Measurements from ENCODE around the gene ADARB2.

Gene ADARB2

DNA sequence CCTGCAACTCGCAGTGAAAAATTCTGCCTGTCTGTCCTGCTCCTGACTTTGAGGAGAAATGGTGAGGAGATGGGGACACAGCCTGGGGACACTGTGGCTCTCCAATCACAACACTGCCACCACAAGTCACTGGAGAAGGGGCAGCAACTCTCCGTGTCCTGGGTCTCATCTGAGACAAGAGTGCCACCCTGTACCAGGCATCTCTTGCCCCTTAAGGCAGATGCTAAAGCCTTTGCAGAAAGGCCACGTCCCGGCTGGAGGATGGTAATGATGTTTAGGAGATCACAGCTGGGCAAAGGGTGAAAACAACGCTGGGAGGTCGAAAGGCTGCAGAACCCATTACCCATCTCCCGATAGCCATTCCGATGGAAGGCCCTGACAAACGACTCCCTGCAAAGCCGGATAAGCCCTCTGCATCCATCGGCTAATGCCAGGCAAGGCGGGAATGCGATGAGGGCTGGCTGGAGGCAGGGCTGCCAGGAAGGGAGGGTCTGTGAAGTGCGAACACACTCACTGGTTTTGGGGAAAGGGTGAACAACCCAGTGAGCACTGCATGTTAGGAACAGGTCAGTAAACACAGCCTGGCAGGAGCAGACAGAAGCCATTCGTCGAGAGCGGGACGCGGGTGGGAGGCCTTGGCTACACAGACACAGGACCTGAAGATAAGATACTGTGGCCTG is 190.8 kb downstream of the ADARB2 start:
- TF ChIP-seq ARNT (IDR thresholded peaks at IDR 0.05): no peak
- no peak for TF ChIP-seq NFRKB (IDR thresholded peaks at IDR 0.05)
- no peak for TF ChIP-seq FOXA1 (IDR thresholded peaks at IDR 0.05)
- TF ChIP-seq FOXM1 (IDR thresholded peaks at IDR 0.05; ENCODE audit: borderline replicate concordance): no peak
- no peak for TF ChIP-seq SP1 (IDR thresholded peaks at IDR 0.05)
- no peak for TF ChIP-seq CTBP1 (IDR thresholded peaks at IDR 0.05; ENCODE audit: borderline replicate concordance)
- TF ChIP-seq, protein P1, sequence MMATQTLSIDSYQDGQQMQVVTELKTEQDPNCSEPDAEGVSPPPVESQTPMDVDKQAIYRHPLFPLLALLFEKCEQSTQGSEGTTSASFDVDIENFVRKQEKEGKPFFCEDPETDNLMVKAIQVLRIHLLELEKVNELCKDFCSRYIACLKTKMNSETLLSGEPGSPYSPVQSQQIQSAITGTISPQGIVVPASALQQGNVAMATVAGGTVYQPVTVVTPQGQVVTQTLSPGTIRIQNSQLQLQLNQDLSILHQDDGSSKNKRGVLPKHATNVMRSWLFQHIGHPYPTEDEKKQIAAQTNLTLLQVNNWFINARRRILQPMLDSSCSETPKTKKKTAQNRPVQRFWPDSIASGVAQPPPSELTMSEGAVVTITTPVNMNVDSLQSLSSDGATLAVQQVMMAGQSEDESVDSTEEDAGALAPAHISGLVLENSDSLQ (IDR thresholded peaks at IDR 0.05): no peak
- no peak for TF ChIP-seq ELF4 (IDR thresholded peaks at IDR 0.05)
- no peak for TF ChIP-seq ZNF384 (IDR thresholded peaks at IDR 0.05)
- no peak for TF ChIP-seq LEF1 (IDR thresholded peaks at IDR 0.05; ENCODE audit: borderline replicate concordance)
- no peak for TF ChIP-seq HDGF (IDR thresholded peaks at IDR 0.05; ENCODE audit: borderline replicate concordance)
- TF ChIP-seq FOXK2 (IDR thresholded peaks at IDR 0.05): no peak
- no peak for TF ChIP-seq L3MBTL2 (conservative IDR thresholded peaks at IDR 0.05)
- TF ChIP-seq BHLHE40 (IDR thresholded peaks at IDR 0.05; ENCODE audit: borderline replicate concordance): no peak
- no peak for TF ChIP-seq SUZ12 (IDR thresholded peaks at IDR 0.05)
- no peak for TF ChIP-seq TARDBP (IDR thresholded peaks at IDR 0.05)
- POLR2A ChIA-PET: no interaction called here
- CTCF ChIA-PET: interaction anchor here (0.7 kb wide), 1 partner anchor 20 kb away, joined by 3 read pairs; no protein-coding TSS in a partner anchor
- no peak for DNase-seq (ENCODE audit: extremely low spot score)

DNA sequence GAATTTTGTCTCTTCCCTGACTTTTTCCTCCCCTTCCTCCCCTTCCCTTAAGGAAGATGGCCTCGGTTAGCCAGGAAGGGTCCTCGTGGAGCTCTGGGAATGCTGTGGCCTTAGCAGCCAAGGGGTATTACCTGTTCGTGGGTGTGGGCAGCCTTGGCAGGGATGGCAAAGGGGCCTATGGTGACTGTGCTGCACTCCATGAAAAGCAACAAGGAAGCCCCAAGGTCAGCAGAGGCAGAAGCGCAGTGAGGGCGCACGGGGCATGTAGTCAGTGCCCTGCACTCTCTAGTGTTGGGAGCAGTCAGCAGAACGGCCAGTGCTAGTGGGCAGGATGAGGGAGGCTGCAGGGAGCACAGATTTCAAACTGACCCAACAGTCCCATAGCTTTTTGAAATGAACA is 191.8 kb downstream of the ADARB2 start:
- DNase-seq (ENCODE audit: extremely low spot score): no peak
- TF ChIP-seq SP1 (IDR thresholded peaks at IDR 0.05): no peak
- TF ChIP-seq SUZ12 (IDR thresholded peaks at IDR 0.05): no peak
- TF ChIP-seq L3MBTL2 (conservative IDR thresholded peaks at IDR 0.05): no peak
- no peak for TF ChIP-seq NFRKB (IDR thresholded peaks at IDR 0.05)
- TF ChIP-seq FOXM1 (IDR thresholded peaks at IDR 0.05; ENCODE audit: borderline replicate concordance): no peak
- TF ChIP-seq CTBP1 (IDR thresholded peaks at IDR 0.05; ENCODE audit: borderline replicate concordance): no peak
- TF ChIP-seq LEF1 (IDR thresholded peaks at IDR 0.05; ENCODE audit: borderline replicate concordance): no peak
- POLR2A ChIA-PET: no interaction called here
- CTCF ChIA-PET: interaction anchor here (0.7 to 0.8 kb wide), 2 partner anchors 9 to 21 kb away, joined by 3 read pairs; no protein-coding TSS in a partner anchor

DNA sequence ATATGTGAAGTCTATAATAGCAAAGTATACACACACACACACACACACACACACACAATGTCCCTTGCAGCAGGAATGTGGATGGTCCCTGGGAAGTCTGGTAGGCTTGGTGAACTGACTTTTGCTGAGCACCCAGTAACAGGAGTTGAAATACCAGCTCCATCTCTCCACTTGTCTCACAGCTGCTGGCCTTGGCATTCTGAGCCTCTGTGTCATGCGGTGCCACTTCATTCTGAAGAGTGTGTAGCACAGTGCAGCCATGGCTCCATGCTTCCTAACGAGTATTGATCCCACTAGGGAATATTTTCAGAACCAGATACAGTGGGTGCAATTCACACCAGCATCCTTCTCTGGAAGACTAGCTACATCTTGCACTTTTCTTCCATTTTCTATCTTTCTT is 192.4 kb downstream of the ADARB2 start:
- ChIA-PET CTCF (interaction anchor here (0.8 kb wide), 1 partner anchor 9 kb away, joined by 3 read pairs; no protein-coding TSS in a partner anchor), POLR2A (no interaction called here)
- no peak for DNase-seq (ENCODE audit: extremely low spot score)
- TF ChIP-seq FOXA1 (IDR thresholded peaks at IDR 0.05) (no peak), LEF1 (IDR thresholded peaks at IDR 0.05; ENCODE audit: borderline replicate concordance) (no peak), NFRKB (IDR thresholded peaks at IDR 0.05) (no peak), L3MBTL2 (conservative IDR thresholded peaks at IDR 0.05) (no peak), ZNF384 (IDR thresholded peaks at IDR 0.05) (no peak), SUZ12 (IDR thresholded peaks at IDR 0.05) (no peak), ELF4 (IDR thresholded peaks at IDR 0.05) (no peak), SP1 (IDR thresholded peaks at IDR 0.05) (no peak), TARDBP (IDR thresholded peaks at IDR 0.05) (no peak), FOXM1 (IDR thresholded peaks at IDR 0.05; ENCODE audit: borderline replicate concordance) (no peak), CTBP1 (IDR thresholded peaks at IDR 0.05; ENCODE audit: borderline replicate concordance) (no peak), FOXK2 (IDR thresholded peaks at IDR 0.05) (no peak), BHLHE40 (IDR thresholded peaks at IDR 0.05; ENCODE audit: borderline replicate concordance) (no peak), ARNT (IDR thresholded peaks at IDR 0.05) (no peak), HDGF (IDR thresholded peaks at IDR 0.05; ENCODE audit: borderline replicate concordance) (no peak)
- TF ChIP-seq, protein P1 (IDR thresholded peaks at IDR 0.05): no peak

DNA sequence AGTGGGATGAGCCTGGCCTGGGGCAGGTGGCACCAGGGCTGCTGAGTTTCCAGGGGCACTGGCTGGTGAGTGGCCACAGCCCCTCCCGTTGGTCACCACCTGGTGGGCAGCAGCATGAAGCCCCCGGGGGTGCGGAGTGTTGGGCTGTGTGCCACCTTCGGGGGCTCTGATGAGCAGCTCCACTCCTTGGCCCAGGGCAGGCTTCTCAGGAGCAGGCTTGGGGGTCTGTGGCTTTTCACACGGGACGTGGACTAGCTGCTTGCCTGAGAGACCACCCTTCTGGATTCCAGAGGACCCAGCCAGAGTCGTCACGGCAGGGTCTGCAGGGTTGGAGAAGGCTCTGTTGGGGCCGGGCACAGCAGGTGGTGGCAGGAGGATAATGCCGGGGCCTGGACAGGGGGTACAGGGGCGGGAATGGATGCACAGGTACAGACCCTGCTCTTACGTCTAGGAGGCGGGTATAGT is 193.1 kb downstream of the ADARB2 start:
- POLR2A ChIA-PET: no interaction called here
- CTCF ChIA-PET: no interaction called here
- TF ChIP-seq FOXM1 (IDR thresholded peaks at IDR 0.05; ENCODE audit: borderline replicate concordance): no peak
- TF ChIP-seq, protein P1 (IDR thresholded peaks at IDR 0.05): no peak
- no peak for TF ChIP-seq SUZ12 (IDR thresholded peaks at IDR 0.05)
- TF ChIP-seq FOXA1 (IDR thresholded peaks at IDR 0.05): no peak
- no peak for TF ChIP-seq FOXK2 (IDR thresholded peaks at IDR 0.05)
- TF ChIP-seq ELF4 (IDR thresholded peaks at IDR 0.05): no peak
- no peak for TF ChIP-seq L3MBTL2 (conservative IDR thresholded peaks at IDR 0.05)
- DNase-seq (ENCODE audit: extremely low spot score): no peak

DNA sequence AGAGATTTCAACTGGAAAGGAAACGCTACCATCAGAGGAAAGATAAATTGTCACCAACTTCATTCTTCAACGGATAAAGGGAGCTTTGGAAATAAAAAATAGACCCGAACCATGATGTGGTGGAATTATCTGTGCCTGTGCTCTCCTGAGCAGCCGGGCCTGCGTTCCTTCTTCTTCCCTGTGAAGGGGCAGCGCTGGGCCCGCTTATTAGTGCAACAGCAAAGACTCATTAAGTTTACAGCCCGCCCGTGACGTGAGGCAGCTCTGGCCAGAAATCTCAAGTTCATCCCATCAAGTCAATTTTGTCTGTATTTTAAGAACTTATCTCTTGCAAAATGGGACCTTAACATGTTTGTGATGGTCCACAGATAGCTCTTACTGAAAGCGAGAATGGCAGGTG is 193.7 kb downstream of the ADARB2 start:
- ChIA-PET CTCF (interaction anchor here (0.6 kb wide), 1 partner anchor 41 kb away, joined by 8 read pairs; no protein-coding TSS in a partner anchor), POLR2A (no interaction called here)
- no peak for DNase-seq (ENCODE audit: extremely low spot score)
- TF ChIP-seq ELF4 (IDR thresholded peaks at IDR 0.05) (no peak), LEF1 (IDR thresholded peaks at IDR 0.05; ENCODE audit: borderline replicate concordance) (no peak), FOXM1 (IDR thresholded peaks at IDR 0.05; ENCODE audit: borderline replicate concordance) (no peak), FOXA1 (IDR thresholded peaks at IDR 0.05) (no peak), L3MBTL2 (conservative IDR thresholded peaks at IDR 0.05) (no peak), SP1 (IDR thresholded peaks at IDR 0.05) (no peak), FOXK2 (IDR thresholded peaks at IDR 0.05) (no peak), BHLHE40 (IDR thresholded peaks at IDR 0.05; ENCODE audit: borderline replicate concordance) (no peak), TARDBP (IDR thresholded peaks at IDR 0.05) (no peak), SUZ12 (IDR thresholded peaks at IDR 0.05) (no peak), ZNF384 (IDR thresholded peaks at IDR 0.05) (no peak), HDGF (IDR thresholded peaks at IDR 0.05; ENCODE audit: borderline replicate concordance) (no peak), ARNT (IDR thresholded peaks at IDR 0.05) (no peak), NFRKB (IDR thresholded peaks at IDR 0.05) (no peak), CTBP1 (IDR thresholded peaks at IDR 0.05; ENCODE audit: borderline replicate concordance) (no peak)
- TF ChIP-seq, protein P1 (IDR thresholded peaks at IDR 0.05): no peak

Data from HEK293T (cell line).